ENCODE data around the gene RUNX3.

Gene RUNX3

GRCh38 chr1:24859063-24860010 lies 70.7 kb downstream of the RUNX3 start:
- DNase-seq (ENCODE audit: low read depth) = no peak
- no peak for TF ChIP-seq CTCF (IDR thresholded peaks at IDR 0.05; ENCODE audit: control insufficient read depth, insufficient read depth, low read depth, low read length, missing control alignments)
- H3K4me3 ChIP-seq (ENCODE audit: control insufficient read depth, low read depth, low read length) = no peak overlapping the region

GRCh38 chr1:24858277-24858676 lies 71.8 kb downstream of the RUNX3 start:
- TF ChIP-seq CTCF (IDR thresholded peaks at IDR 0.05; ENCODE audit: control insufficient read depth, insufficient read depth, low read depth, low read length, missing control alignments) = no peak
- H3K4me3 ChIP-seq (ENCODE audit: control insufficient read depth, low read depth, low read length) = no peak overlapping the region
- no peak for DNase-seq (ENCODE audit: low read depth)

- no peak overlapping the region for H3K4me3 ChIP-seq (ENCODE audit: control insufficient read depth, low read depth, low read length)
- no peak for DNase-seq (ENCODE audit: low read depth)
- TF ChIP-seq CTCF (IDR thresholded peaks at IDR 0.05; ENCODE audit: control insufficient read depth, insufficient read depth, low read depth, low read length, missing control alignments) = peak; percentile 4
These were observed 72.5 kb downstream of the RUNX3 start for GRCh38 chr1:24857507-24858133.

- no peak for DNase-seq (ENCODE audit: low read depth)
- H3K4me3 ChIP-seq (ENCODE audit: control insufficient read depth, low read depth, low read length) = no peak overlapping the region
- TF ChIP-seq CTCF (IDR thresholded peaks at IDR 0.05; ENCODE audit: control insufficient read depth, insufficient read depth, low read depth, low read length, missing control alignments) = no peak
These were observed 73.1 kb downstream of the RUNX3 start for GRCh38 chr1:24856787-24857506.

- TF ChIP-seq CTCF (IDR thresholded peaks at IDR 0.05; ENCODE audit: control insufficient read depth, insufficient read depth, low read depth, low read length, missing control alignments) = no peak
- no peak for DNase-seq (ENCODE audit: low read depth)
- no peak overlapping the region for H3K4me3 ChIP-seq (ENCODE audit: control insufficient read depth, low read depth, low read length)
These were observed 74.6 kb downstream of the RUNX3 start for GRCh38 chr1:24855474-24855873.

- H3K4me3 ChIP-seq (ENCODE audit: control insufficient read depth, low read depth, low read length) = no peak overlapping the region
- DNase-seq (ENCODE audit: low read depth) = no peak
- no peak for TF ChIP-seq CTCF (IDR thresholded peaks at IDR 0.05; ENCODE audit: control insufficient read depth, insufficient read depth, low read depth, low read length, missing control alignments)
These were observed 76.4 kb downstream of the RUNX3 start for GRCh38 chr1:24853649-24854048.

Measured in AG09309 (cell line).